ENCODE results near the gene SPACA6. TPM values are rescaled to one million over a fixed set of nuclear protein-coding genes. Genes with fewer than 3 reads are reported as not detected.

Gene SPACA6
- total and polyA plus RNA-seq, 4 donors = 7.0 to 20.7 (median 14.8) TPM

GRCh38 chr19:51696606-51697005 is 3.5 kb downstream of the SPACA6 start:
- Histone ChIP-seq H3K27ac (ENCODE audit: low read depth in 1 of 2, low read length in 1 of 2) (no peak overlapping the region), H3K4me1 (ENCODE audit: control insufficient read depth in 5 of 5, insufficient read depth in 5 of 5, low read length in 5 of 5) (peaks cover 0 to 20% (median 3%) of the 10 kb centered on the region in 5 donors), H3K4me3 (no peak overlapping the region), H3K27me3 (ENCODE audit: control insufficient read depth in 3 of 3, insufficient read depth in 3 of 3, low read length in 2 of 3) (no peaks in the 10 kb centered on the region), H3K36me3 (ENCODE audit: control insufficient read depth in 4 of 4, insufficient read depth in 4 of 4, low read length in 4 of 4) (peaks cover 3 to 64% (median 44%) of the 10 kb centered on the region in 4 donors), H3K9ac (ENCODE audit: insufficient read depth in 1 of 2, low read length in 2 of 2) (no peak overlapping the region), H3K9me3 (ENCODE audit: control insufficient read depth in 4 of 4, insufficient read depth in 3 of 4, low read length in 3 of 4) (no peaks in the 10 kb centered on the region)
- no peak for DNase-seq
- no peak for TF ChIP-seq CTCF (IDR thresholded peaks at IDR 0.05; ENCODE audit: control extremely low read depth, extremely low read depth)
- ATAC-seq (ENCODE audit: insufficient read depth, low FRiP score) = no peak
- 88 to 94% methylated on average over 3 of the region's 3 CpGs for WGBS, 2 donors

DNA sequence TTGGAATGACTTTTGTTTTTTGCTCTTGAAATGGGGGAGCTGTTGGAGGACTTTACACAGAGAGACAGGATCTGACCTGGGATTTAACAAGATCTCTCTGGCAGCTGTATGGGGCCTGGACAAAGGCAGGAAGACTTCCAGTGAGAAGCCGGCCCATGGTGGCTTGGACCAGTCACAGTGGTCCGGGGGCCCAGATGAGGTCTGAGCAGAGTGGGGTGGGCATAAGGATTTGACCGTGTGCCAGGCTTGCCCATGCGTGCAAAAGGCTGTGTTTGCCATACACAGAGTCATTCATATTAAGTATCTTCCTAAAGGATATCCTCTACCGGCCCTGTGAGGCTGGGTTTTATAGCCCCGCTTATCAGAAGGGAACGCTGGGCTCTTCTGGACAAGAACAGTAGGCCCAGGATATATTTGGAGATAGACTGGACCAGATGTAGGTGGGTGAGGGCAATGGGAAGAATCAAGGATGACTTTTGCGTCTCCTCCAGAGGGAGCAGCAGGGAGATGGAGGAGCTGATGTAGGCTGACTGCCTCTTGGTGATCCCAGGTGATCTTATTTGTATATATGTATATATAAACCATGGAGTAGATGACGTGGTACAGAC is 4.1 kb downstream of the SPACA6 start:
- WGBS, 2 donors = 87 to 92% methylated on average over 9 of the region's 9 CpGs
- peaks cover 3 to 64% (median 44%) of the 10 kb centered on the region in 4 donors for H3K36me3 ChIP-seq (ENCODE audit: control insufficient read depth in 4 of 4, insufficient read depth in 4 of 4, low read length in 4 of 4)
- no peak for TF ChIP-seq CTCF (IDR thresholded peaks at IDR 0.05; ENCODE audit: control extremely low read depth, extremely low read depth)
- ATAC-seq (ENCODE audit: insufficient read depth, low FRiP score) = no peak
- no peak overlapping the region for H3K27ac ChIP-seq (ENCODE audit: low read depth in 1 of 2, low read length in 1 of 2)
- peaks cover 0 to 14% (median 4%) of the 10 kb centered on the region in 5 donors for H3K4me1 ChIP-seq (ENCODE audit: control insufficient read depth in 5 of 5, insufficient read depth in 5 of 5, low read length in 5 of 5)
- H3K4me3 ChIP-seq = no peak overlapping the region
- H3K9me3 ChIP-seq (ENCODE audit: control insufficient read depth in 4 of 4, insufficient read depth in 3 of 4, low read length in 3 of 4) = no peaks in the 10 kb centered on the region
- H3K27me3 ChIP-seq (ENCODE audit: control insufficient read depth in 3 of 3, insufficient read depth in 3 of 3, low read length in 2 of 3) = no peaks in the 10 kb centered on the region
- no peak overlapping the region for H3K9ac ChIP-seq (ENCODE audit: insufficient read depth in 1 of 2, low read length in 2 of 2)
- no peak for DNase-seq

DNA sequence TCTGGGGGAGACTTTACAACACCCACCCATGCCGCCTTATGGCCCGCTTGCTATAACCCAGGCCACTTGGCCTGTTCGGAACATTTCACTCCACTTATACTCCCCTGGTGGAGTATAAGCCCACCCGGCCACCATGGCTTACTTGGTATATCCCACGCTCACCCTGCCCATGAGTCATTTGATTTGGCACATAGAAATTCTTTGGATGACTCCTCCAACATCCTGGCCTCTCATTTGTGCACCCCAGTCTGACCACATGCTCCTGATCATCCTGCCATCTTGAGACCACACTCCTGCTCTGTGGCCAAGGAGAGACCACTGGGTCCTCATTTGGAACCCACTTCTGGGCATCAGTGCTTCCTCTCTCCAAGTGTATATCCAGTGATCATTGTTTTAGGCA is 5.2 kb downstream of the SPACA6 start:
- DNase-seq (no peak), ATAC-seq (ENCODE audit: insufficient read depth, low FRiP score) (no peak)
- H3K9ac ChIP-seq (ENCODE audit: insufficient read depth in 1 of 2, low read length in 2 of 2) = no peak overlapping the region
- no peak overlapping the region for H3K27ac ChIP-seq (ENCODE audit: low read depth in 1 of 2, low read length in 1 of 2)
- TF ChIP-seq CTCF (IDR thresholded peaks at IDR 0.05; ENCODE audit: control extremely low read depth, extremely low read depth) = no peak
- H3K36me3 ChIP-seq (ENCODE audit: control insufficient read depth in 4 of 4, insufficient read depth in 4 of 4, low read length in 4 of 4) = peaks cover 3 to 64% (median 41%) of the 10 kb centered on the region in 4 donors
- no peak overlapping the region for H3K4me3 ChIP-seq
- H3K27me3 ChIP-seq (ENCODE audit: control insufficient read depth in 3 of 3, insufficient read depth in 3 of 3, low read length in 2 of 3) = no peaks in the 10 kb centered on the region
- WGBS, 2 donors = 91 to 97% methylated on average over 5 of the region's 5 CpGs
- no peaks in the 10 kb centered on the region for H3K9me3 ChIP-seq (ENCODE audit: control insufficient read depth in 4 of 4, insufficient read depth in 3 of 4, low read length in 3 of 4)
- peaks cover 0 to 9% (median 0%) of the 10 kb centered on the region in 5 donors for H3K4me1 ChIP-seq (ENCODE audit: control insufficient read depth in 5 of 5, insufficient read depth in 5 of 5, low read length in 5 of 5)

DNA sequence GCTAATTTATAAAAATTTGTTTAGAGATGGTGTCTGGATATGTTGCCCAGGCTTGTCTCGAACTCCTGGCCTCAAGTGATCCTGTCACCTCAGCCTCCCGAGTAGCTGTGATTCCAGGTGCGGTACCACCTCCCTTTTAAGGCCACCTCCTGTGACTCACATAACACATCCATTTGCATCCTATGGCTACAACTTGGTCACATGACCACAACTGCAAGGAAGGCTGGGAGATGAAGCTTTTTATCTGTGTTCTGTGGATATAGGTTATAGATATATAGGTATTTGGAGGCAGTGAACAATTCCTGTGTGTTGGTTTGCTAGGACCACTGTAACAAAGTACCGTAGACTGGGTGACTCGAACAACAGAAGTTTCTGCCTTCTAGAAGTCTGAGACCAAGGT is 6.0 kb downstream of the SPACA6 start:
- TF ChIP-seq CTCF (IDR thresholded peaks at IDR 0.05; ENCODE audit: control extremely low read depth, extremely low read depth) = no peak
- no peak overlapping the region for H3K9ac ChIP-seq (ENCODE audit: insufficient read depth in 1 of 2, low read length in 2 of 2)
- H3K9me3 ChIP-seq (ENCODE audit: control insufficient read depth in 4 of 4, insufficient read depth in 3 of 4, low read length in 3 of 4) = no peaks in the 10 kb centered on the region
- no peak for DNase-seq
- no peak overlapping the region for H3K27ac ChIP-seq (ENCODE audit: low read depth in 1 of 2, low read length in 1 of 2)
- H3K36me3 ChIP-seq (ENCODE audit: control insufficient read depth in 4 of 4, insufficient read depth in 4 of 4, low read length in 4 of 4) = peaks cover 3 to 55% (median 40%) of the 10 kb centered on the region in 4 donors
- no peaks in the 10 kb centered on the region for H3K27me3 ChIP-seq (ENCODE audit: control insufficient read depth in 3 of 3, insufficient read depth in 3 of 3, low read length in 2 of 3)
- no peak overlapping the region for H3K4me3 ChIP-seq
- H3K4me1 ChIP-seq (ENCODE audit: control insufficient read depth in 5 of 5, insufficient read depth in 5 of 5, low read length in 5 of 5) = peaks cover 0 to 12% (median 0%) of the 10 kb centered on the region in 5 donors
- 94 to 95% methylated on average over 5 of the region's 5 CpGs for WGBS, 2 donors
- no peak for ATAC-seq (ENCODE audit: insufficient read depth, low FRiP score)
